ENCODE data around the gene TPO.
"Not testable (repeated sequence)": the region's sequence is repeated elsewhere in the genome, so short reads cannot be mapped to it uniquely, and the experiment has no call there.

Gene TPO

DNA sequence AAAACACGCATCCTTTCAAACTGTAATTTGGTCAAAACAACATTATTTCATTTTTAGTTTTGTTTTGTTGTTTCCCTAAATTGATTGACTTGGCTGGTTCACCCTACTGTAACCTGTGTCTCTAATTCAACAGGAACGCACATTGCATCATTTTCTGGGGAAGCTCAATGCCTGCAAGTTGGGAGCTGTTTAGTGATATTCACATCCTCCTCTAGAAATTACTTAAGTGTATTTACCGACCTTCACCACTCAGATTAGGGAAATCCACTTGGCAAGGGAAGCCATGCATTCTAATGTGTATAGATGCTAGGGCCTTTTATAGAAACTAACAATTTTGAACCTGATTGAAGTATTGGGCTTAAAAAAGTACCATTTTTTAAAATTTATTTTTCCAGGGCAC, 7.3 kb upstream of the TPO start:
- DNase-seq = no peak

- DNase-seq = no peak
Measured at GRCh38 chr2:1406434-1406833, 6.8 kb upstream of the TPO start.

DNA sequence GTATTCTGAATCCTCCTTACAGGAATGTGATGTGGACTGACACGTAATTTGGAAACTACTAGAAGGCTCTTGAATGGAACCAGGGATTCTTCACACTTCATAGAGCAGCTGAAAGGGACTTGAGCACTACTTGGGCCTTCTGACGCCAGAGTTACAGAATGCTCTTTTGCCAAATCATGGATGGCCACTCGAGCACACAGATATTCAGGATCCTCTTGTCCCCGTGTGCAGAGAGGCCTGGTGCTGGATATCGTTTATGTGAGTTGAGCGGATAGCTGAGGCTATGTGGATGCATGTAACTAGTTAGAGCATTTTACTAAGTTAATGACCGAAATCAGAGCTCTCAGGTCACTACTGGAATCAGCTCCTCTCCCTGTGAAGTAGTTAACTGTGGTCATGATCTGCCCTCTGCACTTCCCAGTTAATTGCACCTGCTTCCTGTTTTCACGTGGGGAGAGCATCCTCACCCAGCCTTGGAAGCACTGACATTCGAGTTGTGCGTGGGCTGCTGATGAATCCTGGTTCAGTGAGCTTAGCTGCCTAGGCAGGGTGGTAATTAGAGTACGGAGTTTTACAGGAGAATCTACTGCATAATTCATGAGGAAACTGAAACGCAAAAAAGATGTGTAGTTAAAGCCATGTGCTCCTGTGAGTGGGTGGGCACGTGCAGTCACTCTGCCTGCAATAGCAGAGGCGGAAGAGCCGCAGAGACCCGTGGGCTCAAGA, 5.2 kb upstream of the TPO start:
- no peak for DNase-seq

- no peak for DNase-seq
Measured at GRCh38 chr2:1414121-1414520, 858 bp downstream of the TPO start.

GRCh38 chr2:1414901-1415300, 1.6 kb downstream of the TPO start:
- DNase-seq = not testable (repeated sequence)

DNA sequence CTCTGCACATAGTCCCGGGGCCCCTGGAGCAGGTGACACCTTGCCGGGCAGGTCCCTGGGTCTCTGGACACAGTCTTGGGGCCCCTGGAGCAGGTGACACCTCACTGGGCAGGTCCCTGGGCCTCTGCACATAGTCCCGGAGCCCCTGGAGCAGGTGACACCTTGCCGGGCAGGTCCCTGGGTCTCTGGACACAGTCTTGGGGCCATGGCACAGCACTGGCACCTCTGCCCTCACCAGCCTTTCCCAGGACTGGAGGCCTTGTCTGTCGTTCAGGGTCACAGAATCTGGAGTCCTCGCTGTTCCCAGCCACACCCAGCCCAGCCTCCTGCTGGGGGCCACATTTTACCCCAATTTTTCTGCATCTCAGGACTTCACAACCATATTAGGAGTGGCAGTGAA, 2.2 kb downstream of the TPO start:
- DNase-seq = no peak

GRCh38 chr2:1418566-1418965, 5.3 kb downstream of the TPO start:
- DNase-seq = no peak

GRCh38 chr2:1420746-1421480, 7.7 kb downstream of the TPO start:
- DNase-seq = no peak

DNA sequence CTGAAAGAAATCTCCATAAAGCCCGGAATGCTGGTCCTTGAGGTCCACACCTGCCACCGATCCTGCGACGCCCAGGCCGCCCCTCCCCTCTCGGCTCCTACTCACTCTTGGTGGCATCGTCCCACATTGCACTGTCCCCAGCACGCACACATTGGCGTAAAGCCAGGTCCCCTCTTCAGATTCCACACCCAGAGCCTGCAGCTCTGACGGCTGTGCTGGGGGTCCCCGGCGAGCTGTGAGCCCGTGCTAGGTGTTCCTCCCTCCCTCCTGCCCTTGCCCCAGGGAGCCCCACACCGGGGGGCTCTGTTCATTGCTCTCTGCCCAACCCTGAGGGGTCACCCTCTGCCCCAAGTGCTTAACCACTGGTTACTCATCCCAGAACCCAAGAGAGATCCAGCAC, 8.5 kb downstream of the TPO start:
- no peak for DNase-seq

DNA sequence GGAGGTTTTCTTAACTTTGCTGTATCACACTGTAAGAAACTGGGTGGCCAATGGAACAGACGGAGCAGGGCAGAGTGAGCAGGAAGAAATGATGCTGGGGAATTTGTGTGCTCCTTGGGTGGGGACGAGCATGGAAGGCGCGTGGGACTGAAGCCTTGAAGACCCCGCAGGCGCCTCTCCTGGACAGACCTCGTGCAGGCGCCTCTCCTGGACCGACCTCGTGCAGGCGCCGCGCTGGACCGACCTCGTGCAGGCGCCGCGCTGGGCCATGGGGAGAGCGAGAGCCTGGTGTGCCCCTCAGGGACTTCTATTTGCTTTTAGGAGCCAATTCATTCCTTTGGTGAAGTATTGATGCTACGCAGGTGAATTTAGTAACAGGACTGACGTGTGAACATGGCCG, 8.9 kb downstream of the TPO start:
- DNase-seq = no peak

- DNase-seq = no peak
Measured at GRCh38 chr2:1422716-1423285, 9.5 kb downstream of the TPO start.

GRCh38 chr2:1427086-1427485, 13.8 kb downstream of the TPO start:
- DNase-seq = no peak

- no peak for DNase-seq
Measured at GRCh38 chr2:1429895-1430294, 16.6 kb downstream of the TPO start.

DNA sequence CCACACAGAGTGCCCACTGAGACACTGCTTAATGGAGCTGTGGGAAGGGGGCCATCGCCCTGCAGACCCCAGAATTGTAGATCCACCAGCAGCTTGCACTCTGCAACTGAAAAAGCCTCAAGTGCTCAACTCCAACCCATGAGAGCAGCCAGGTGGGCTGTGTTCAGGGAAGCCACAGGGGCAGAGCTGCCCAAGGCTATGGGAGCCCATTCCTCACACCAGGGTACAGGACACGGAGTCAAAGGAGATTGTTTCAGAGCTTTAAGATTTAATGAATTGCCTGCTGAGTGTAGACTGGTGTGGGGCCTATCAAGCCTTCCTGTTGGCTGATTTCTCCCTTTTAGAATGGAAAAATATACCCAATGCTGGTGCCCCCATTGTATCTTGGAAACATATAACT, 17.2 kb downstream of the TPO start:
- DNase-seq = no peak

DNA sequence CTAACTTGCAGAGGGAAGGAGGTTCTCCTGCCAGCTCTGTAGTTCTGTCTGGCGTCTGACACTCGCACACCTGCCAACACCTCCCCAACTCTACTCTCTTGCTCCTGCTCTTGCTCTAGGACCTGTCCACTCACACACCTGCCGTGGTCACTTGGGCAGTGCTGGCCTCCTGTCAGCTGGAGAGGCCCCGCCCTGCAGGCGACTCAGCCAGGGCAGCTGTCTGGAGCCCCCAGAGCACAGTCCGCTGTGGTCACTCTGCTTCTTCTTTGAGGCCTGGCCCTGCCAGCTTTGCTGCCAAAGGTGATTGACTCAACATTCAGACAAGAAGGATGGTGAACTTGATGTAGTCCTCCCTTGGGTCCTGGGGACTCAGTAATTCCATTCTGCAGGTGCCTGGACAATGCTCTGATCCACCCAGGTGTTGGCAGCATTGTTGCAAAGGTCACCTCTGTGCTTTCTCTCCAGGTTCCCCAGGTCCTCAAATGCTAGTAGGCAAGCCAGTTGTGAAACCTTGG, 18.7 kb downstream of the TPO start:
- no peak for DNase-seq

DNA sequence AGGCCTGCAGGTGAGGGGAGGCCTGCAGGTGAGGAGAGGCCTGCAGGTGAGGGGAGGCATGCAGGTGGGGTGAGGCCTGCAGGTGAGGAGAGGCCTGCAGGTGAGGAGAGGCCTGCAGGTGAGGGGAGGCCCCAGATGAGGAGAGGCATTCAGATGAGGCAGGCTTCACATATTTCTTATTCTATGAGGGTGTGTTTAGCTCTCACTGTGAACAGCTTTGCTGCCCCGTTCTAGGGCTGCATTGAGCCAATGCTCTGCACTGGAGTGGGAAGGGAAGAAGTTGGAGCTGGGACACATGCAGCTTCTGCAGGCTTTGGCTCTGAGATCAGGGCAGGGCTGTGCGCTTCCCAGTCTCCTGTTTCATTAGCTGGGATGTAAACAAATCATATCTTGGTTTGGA, 19.5 kb downstream of the TPO start:
- no peak for DNase-seq

DNA sequence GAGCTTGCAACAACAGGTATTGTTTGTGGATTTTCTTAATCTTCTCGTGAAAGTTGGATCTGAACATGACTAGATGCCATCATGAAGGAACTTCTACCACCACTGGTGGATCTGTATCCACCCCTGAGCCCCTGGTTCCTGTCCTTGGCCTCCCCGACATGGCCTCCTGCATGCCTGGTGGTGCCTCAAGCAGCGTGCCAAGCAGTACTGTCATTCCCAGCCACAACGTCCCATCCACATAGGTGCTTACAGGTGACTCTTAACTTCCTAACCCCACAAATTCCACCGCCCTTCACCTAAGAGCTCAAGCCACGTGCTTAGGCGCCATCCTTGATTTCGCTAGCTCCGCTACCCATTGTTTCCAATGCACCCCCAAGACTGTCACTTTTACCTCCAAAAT, 23.1 kb downstream of the TPO start:
- no peak for DNase-seq

GRCh38 chr2:1437101-1437500, 23.8 kb downstream of the TPO start:
- no peak for DNase-seq

- DNase-seq = no peak
Measured at GRCh38 chr2:1437537-1437936, 24.3 kb downstream of the TPO start.

GRCh38 chr2:1438972-1439371, 25.7 kb downstream of the TPO start:
- no peak for DNase-seq

DNA sequence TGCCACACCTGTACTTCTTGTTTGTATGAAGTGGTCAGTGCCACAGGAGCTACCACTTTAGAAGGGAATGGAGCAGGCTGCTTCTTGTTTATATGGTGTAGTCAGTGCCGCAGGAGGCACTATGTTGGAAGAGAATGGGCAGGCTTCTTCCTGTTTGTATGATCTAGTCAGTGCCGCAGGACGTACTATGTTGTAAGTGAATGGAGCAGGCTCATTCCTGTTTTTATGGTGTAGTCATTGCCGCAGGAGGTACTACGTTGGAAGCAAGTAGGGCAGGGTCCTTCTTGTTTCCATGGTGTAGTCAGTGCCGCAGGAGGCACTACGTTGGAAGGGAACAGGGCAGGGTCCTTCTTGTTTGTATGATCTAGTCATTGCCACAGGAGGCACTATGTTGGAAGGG, 27.3 kb downstream of the TPO start:
- no peak for DNase-seq

DNA sequence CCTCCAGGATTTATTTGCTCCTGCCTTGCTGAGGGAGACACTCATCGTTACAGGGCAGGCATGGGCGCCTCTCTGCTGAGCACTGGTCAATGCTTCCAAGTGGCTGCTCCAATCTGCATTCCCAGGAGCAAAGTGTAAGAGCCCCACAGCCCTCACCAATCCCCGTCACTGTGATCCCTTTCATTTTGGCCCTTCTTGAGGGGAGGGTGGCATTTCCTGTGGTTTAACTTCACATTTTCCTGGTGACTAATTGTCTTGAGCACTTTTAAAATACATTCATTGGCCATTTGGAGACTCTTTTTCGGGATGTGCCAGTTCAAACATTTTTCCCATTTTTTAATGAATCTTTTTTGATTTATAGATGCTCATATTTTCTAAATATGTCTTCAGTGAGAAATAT, 33.0 kb downstream of the TPO start:
- DNase-seq = no peak

DNA sequence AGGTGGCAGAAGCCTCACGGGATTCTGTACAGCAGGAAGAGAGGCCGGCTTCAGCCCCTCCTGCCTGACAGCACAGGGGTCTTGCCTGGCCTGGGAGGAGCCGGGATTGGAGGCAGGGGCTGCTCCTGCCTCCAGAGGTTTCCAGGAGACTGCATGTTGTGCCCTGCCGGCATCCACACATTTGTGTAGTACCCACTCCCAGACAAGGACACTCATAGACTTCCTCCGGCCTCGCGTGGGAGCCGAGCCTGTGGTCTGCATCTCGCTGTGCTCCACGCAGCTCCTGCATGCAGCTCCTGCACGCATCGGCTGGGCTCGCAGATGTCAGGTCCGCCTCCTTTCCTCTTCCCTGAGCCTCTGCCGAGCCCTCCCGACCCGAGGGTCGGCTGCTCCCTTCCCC, 34.7 kb downstream of the TPO start:
- DNase-seq = no peak

DNA sequence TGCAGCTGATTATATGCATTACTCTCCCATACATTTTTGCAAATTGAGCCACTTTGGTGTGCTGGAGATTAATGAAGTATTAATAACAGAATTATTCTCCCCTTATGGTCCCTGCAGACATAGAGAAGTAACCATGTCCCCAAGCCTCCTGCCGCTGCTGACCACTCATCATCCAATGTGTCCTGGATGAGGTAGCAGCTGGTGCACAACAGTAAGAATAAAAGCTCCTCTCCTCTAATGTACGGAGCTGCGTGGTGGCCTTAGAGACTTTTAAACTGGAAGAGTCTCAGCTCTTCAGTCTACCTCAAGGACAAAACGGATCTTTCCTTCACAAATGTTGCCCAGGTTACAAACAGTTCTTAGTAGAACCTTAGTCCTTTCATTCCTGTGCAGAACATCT, 37.7 kb downstream of the TPO start:
- no peak for DNase-seq
